Measurements from ENCODE around the gene LRP5.

GRCh38 chr11:68275721-68276507 lies 36.5 kb upstream of the LRP5 start:
- TF ChIP-seq POLR2A (IDR thresholded peaks at IDR 0.05) (no peak), POLR2AphosphoS5 (IDR thresholded peaks at IDR 0.05) (no peak), CTCF (IDR thresholded peaks at IDR 0.05) (no peak)

Measured in gastroesophageal sphincter (tissue), 3 donors.